Fibroblast of villous mesenchyme (primary cell): ENCODE results near the gene ZNF236. TPM values are rescaled to one million over a fixed set of nuclear protein-coding genes. Genes with fewer than 3 reads are reported as not detected.

Source experiments
- DNase-seq: peaks from one replicate; pipeline ENCODE4 v3.0.0-alpha.2; 2010; ENCODE audit warnings: low read depth
- H3K4me3 ChIP-seq: 2 replicates; pipeline ENCODE4 v1.5.1; 2011; ENCODE audit warnings: low read depth, mild to moderate bottlenecking, low read length
- total RNA-seq: library from RNA; depleted of rRNA; stranded (reverse); fragments of >200 nt; gene quantifications from 2 replicates; pipeline ENCODE4 v1.2.3, GENCODE V29; 2012
- TF ChIP-seq, protein P1 (sequence below): IDR thresholded peaks from 2 replicates; pipeline ENCODE4 v1.5.1; 2012; ENCODE audit warnings: low read depth, mild to moderate bottlenecking, low read length; ENCODE audit not compliant: insufficient read depth

ZNF236 gene
- total RNA-seq, 1 donor: 12.5 TPM

DNA sequence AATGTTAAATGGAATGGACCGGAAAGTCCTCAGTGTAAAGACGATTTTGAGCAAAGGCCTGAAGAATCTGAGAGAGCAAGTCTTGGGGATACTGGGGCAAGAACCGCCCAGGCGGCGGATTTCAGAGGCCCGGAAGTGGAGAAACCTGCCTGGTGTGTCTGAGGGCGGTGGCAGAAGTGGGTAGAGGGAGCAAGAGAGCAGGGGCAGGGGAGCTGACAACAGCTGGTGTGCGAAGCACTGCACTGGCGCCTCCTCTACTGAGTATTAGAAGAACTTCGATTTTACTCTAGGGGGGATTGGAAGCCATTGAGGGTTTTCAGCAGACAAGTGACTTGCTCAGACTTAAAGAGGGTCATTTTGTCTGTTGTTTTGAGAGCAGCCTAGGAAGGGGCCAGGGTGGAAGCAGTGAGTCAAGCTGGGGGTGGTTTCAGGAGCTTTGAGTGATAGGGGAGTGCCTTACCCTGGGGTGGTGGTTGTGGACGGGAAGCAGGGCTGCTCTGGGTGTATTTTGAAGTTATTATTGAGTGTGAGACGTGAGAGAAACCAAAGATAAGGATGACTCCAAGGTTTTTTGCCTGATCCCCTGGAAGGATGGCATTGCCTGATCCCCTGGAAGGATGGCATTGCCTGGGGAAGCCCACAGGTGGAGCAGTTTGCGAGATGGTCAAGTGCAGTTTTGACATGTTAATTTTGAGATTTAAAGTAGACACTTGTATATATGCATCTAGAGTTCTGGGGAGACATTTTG, 52.5 kb downstream of the ZNF236 start:
- no peak overlapping the region for H3K4me3 ChIP-seq
- DNase-seq: no peak
- TF ChIP-seq, protein P1, sequence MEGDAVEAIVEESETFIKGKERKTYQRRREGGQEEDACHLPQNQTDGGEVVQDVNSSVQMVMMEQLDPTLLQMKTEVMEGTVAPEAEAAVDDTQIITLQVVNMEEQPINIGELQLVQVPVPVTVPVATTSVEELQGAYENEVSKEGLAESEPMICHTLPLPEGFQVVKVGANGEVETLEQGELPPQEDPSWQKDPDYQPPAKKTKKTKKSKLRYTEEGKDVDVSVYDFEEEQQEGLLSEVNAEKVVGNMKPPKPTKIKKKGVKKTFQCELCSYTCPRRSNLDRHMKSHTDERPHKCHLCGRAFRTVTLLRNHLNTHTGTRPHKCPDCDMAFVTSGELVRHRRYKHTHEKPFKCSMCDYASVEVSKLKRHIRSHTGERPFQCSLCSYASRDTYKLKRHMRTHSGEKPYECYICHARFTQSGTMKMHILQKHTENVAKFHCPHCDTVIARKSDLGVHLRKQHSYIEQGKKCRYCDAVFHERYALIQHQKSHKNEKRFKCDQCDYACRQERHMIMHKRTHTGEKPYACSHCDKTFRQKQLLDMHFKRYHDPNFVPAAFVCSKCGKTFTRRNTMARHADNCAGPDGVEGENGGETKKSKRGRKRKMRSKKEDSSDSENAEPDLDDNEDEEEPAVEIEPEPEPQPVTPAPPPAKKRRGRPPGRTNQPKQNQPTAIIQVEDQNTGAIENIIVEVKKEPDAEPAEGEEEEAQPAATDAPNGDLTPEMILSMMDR: no peak

DNA sequence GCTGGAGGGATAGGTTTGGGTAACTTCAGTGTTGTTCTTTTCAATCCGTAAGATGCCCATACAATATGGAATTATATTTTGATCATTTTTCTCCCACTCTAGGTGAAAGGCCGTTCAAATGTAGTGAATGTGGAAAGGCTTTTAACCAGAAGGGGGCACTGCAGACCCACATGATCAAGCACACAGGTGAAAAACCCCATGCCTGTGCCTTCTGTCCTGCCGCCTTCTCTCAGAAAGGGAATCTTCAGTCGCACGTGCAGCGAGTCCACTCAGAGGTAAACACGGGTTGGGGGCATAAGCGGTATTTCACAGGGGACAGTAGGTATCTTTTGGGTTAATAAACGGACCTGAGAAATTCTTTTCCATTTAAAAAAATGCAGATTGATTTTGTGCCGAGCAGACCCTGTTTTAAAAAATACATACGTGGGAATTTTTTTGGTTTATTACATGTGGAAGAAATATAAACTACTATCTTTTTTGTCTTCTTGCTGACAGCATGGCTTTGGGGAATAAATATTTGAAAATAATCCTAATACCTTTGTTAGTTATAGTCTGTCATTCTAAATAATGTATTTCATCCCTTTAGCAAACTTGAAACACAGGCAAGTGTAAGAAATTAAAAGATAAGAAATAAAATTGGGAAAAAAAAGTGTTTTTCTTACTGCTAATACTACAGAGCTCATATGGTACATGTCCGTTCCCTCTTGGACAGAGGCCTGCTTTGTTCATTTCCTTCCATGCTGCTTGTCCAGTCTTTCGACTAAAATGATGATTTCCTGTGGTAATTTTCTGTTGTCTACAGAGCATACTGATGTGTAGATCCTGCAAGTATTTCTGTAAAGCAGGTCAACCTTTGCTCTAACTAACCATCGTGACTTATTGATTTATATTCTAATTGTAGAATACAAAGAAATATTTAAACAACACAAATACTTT, 53.3 kb downstream of the ZNF236 start:
- TF ChIP-seq, protein P1: peak; percentile 58
- H3K4me3 ChIP-seq: no peak overlapping the region
- peak; percentile 48 for DNase-seq

DNA sequence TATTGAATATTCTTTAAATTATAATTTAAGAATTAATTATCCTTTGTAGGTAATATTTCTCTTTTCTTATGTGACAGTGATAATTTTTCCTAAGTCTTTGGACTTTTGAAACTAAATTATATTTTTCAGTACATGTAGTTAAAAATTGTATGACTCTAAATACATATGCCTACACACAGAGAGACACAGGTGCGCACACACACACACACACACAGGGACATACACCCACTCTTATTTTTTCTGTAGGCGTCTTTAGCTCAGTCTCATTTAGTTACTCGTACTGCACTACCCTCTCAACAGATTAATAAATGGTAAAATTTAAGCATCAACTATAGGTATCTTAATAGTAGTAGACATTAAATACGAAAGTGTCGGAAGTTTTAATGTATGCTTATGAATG, 56.1 kb downstream of the ZNF236 start:
- no peak overlapping the region for H3K4me3 ChIP-seq
- no peak for DNase-seq
- TF ChIP-seq, protein P1: no peak

DNA sequence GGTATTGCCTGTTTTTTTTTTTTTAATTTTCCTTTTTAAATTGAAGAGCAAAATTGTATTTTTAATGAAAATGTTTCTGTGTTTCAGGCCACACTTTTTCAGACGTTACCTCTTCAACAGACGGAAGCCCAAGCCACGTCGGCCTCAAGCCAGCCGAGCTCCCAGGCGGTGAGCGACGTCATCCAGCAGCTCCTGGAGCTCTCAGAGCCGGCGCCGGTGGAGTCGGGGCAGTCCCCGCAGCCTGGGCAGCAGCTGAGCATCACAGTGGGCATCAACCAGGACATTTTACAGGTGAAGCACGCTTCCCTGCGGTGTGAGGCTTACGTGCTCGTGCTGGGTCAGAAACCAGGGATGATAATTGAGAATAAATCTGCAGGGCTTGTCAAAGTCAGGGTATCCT, 57.7 kb downstream of the ZNF236 start:
- no peak for DNase-seq
- TF ChIP-seq, protein P1: no peak
- no peak overlapping the region for H3K4me3 ChIP-seq

DNA sequence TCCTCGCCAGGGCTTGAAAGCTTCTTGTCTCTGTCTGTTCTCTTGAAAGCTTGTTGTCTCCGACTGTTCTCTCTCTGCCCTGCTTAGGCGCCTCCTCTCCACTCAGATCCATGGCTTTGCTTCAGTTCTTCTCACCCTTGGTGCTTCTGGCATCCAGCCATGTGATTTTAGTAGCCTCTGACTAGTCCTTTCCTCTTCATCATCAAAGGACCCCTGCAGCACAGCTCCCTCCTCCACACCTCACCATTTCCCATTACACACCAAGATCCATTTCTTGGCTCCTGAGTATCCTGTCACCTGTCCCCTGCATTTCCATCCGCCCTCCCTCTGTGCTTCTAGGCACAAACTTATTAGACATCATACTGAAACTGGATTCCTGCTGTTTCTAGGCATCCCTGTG, 59.4 kb downstream of the ZNF236 start:
- H3K4me3 ChIP-seq: no peak overlapping the region
- no peak for DNase-seq
- TF ChIP-seq, protein P1: no peak

DNA sequence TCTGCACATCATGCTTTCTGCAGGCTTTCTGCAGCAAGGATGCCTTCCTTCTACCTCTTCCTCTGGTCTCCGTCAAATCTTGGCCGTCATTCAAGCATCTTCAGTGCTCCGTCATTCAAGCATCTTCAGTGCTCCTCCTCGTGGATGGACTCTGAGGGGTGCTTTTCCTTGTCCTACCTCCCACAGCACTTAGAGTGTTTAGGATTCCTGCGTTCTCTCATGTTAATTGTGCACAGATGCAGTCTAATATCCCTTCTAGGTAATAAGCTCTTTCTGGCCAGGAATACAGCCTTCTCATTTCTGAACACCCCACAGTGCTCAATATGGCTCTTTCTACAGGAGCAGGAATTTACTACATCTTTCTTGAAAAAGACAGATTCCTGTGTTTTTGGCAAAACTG, 59.8 kb downstream of the ZNF236 start:
- no peak for DNase-seq
- no peak overlapping the region for H3K4me3 ChIP-seq
- TF ChIP-seq, protein P1: no peak
